Psoas muscle (tissue), 8 donors: ENCODE results near the gene ZNF778. TPM values are rescaled to one million over a fixed set of nuclear protein-coding genes. Genes with fewer than 3 reads are reported as not detected.

Experiments
- ATAC-seq, 4 donors: fragments of 200-7000 bp; cut with Tn5 transposase; one replicate each; pipeline ENCODE4 v1.9.1; 2020; ENCODE audit warnings: moderate library complexity in 3 of 4, mild to moderate bottlenecking in 2 of 4
- DNase-seq, 2 donors: peaks; one replicate each; pipeline ENCODE4 v3.0.0-alpha.2; 2020
- H3K27ac ChIP-seq: fragments of 200-600 bp; one replicate; pipeline ENCODE4 v1.8.0; 2022
- H3K27me3 ChIP-seq, 3 donors: fragments of 200-600 bp in 1 of 3; one replicate each; pipeline versions ENCODE4 v1.6.1 to v1.8.0; 2013 to 2022; ENCODE audit warnings: low read length in 2 of 3, mild to moderate bottlenecking in 2 of 3, moderate library complexity in 1 of 3; ENCODE audit not compliant: insufficient read depth in 3 of 3
- H3K36me3 ChIP-seq, 2 donors: fragments of 200-600 bp in 1 of 2; one replicate each; pipeline versions ENCODE4 v1.6.1 to v1.8.0; 2013 to 2022; ENCODE audit warnings: low read depth in 1 of 2, mild to moderate bottlenecking in 1 of 2, moderate library complexity in 1 of 2; ENCODE audit not compliant: insufficient read depth in 1 of 2
- H3K4me1 ChIP-seq: fragments of 200-600 bp; one replicate; pipeline ENCODE4 v1.8.0; 2022
- H3K4me3 ChIP-seq: fragments of 200-600 bp; one replicate; pipeline ENCODE4 v1.8.0; 2022; ENCODE audit warnings: mild to moderate bottlenecking
- H3K9me3 ChIP-seq: fragments of 200-600 bp; one replicate; pipeline ENCODE4 v1.8.0; 2022
- WGBS, 3 donors: extraction: QIAGEN DNeasy Blood & Tissue Kit; methylation state at CpG; one replicate each; pipeline versions ENCODE4 v1.1.6 to v1.1.7; 2013; 5-methylcytosine and 5-hydroxymethylcytosine counted together
- intact Hi-C, 2 donors: fragments of 100-400 bp; cut with DNase I; formaldehyde crosslinking; loops; one replicate each; pipeline versions ENCODE4 v1.11.0 to v1.14.2; 2022
- polyA plus RNA-seq, 3 donors: library from polyadenylated mRNA; stranded (reverse); fragments of 200-250 nt; gene quantifications; one replicate each; pipeline ENCODE4 v1.2.3, GENCODE V29; 2013
- total RNA-seq, 4 donors: library from RNA; stranded (reverse); fragmentation: NEBNext Ultra II Directional in 2 of 4; extraction: Animal tissue kit (Norgen Biotek cat#: 25700) in 2 of 4; gene quantifications; one replicate each; pipeline versions ENCODE4 v1.2.1 to v1.2.4, GENCODE V29; 2021 to 2023
- TF ChIP-seq, protein P1 (sequence below): fragments of 200-600 bp; IDR thresholded peaks from one replicate; pipeline ENCODE4 v1.8.0; 2022; ENCODE audit warnings: antibody characterized with exemption
- donor health status: healthy with polysubstance abuse.
- donor health status: DM: no; HTN: no; CAD: no; lungs with moderate emphysema.
- donor health status: Bipolar disorder and iron deficiency.
- donor health status: healthy.
- donor health status: DM: yes; HTN: yes; CAD: no.
- donor health status: DM: no; HTN: no; CAD: no.
- donor health status: DM: no; HTN: no; CAD: no.
- donor health status: DM: yes; HTN: yes; CAD: no.

The ZNF778 gene
- total and polyA plus RNA-seq, 7 donors = 2.2 to 15.3 (median 10.2) TPM

DNA sequence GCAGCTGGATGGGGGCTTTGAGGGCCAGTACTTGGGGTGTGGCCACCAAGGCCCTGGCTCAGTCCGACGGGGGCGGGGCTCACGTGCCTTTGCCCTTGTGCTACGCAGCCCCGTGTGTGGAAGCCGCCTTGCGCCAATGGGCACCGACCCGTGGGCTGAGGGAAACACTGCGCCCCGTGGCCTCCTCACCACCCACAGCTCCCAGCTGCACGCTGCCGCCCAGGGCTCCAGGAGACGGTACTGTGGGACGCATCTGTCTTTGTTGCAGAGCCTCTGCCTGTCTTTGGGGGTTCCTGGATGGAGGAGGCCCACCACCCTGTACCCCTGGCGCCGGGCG, 38.4 kb upstream of the ZNF778 start:
- H3K27me3 ChIP-seq = no peaks in the 10 kb centered on the region
- H3K4me1 ChIP-seq = peaks cover 23% of the 10 kb centered on the region
- ATAC-seq = no peak
- TF ChIP-seq, protein P1, sequence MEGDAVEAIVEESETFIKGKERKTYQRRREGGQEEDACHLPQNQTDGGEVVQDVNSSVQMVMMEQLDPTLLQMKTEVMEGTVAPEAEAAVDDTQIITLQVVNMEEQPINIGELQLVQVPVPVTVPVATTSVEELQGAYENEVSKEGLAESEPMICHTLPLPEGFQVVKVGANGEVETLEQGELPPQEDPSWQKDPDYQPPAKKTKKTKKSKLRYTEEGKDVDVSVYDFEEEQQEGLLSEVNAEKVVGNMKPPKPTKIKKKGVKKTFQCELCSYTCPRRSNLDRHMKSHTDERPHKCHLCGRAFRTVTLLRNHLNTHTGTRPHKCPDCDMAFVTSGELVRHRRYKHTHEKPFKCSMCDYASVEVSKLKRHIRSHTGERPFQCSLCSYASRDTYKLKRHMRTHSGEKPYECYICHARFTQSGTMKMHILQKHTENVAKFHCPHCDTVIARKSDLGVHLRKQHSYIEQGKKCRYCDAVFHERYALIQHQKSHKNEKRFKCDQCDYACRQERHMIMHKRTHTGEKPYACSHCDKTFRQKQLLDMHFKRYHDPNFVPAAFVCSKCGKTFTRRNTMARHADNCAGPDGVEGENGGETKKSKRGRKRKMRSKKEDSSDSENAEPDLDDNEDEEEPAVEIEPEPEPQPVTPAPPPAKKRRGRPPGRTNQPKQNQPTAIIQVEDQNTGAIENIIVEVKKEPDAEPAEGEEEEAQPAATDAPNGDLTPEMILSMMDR = no peak
- intact Hi-C loops = no loop called here
- DNase-seq = no peak
- WGBS, 3 donors = 84 to 86% (median 85%) methylated on average over 19 of the region's 19 CpGs
- no peaks in the 10 kb centered on the region for H3K9me3 ChIP-seq
- no peak overlapping the region for H3K27ac ChIP-seq
- H3K36me3 ChIP-seq = peaks cover 0 to 44% of the 10 kb centered on the region in 2 donors
- H3K4me3 ChIP-seq = no peak overlapping the region

DNA sequence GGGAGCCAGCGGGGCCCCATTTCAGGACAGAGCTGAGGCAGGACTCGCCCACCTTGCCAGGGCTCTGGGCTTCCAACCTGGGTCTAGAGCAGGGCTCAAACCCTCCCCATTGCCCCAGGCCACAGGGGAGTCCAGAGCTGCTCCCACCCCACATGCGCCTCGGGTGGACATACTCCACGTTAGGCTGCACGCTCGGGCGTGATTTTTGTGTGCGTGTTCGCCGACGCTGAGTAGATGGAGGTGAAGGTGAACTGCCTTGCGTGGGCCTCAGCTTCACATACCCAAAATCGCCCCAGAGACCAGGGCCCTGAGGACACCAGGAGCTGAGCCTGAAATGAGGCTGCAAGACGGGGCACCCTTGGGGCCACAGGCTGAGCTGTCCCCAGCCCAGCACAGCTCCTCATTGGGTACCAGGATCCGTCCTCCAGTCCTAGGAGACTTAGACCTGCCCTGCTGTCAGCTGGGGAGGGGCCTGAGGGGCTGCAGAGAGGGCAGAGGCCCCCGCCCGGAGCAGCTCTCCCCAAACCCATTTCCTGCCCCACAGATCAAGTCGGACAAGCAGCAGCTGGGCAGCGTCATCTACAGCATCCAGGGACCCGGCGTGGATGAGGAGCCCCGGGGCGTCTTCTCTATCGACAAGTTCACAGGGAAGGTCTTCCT, 37.7 kb upstream of the ZNF778 start:
- TF ChIP-seq, protein P1 = no peak
- intact Hi-C loops = no loop called here
- H3K36me3 ChIP-seq = peaks cover 0 to 50% of the 10 kb centered on the region in 2 donors

DNA sequence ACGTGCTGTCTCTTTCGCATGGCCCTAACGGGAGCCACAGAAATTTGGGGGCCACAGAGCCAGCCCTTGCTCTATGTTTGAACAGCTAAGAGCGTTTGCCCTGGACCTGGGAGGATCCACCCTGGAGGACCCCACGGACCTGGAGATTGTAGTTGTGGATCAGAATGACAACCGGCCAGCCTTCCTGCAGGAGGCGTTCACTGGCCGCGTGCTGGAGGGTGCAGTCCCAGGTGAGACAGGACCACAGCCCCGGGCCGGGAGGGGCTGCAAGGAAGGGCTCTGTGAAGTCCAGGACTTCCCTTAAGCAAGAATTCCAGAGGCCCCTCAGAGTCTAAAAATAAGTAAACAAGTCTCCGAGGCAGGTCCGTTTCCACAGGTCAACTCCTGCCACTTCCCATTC, 34.0 kb upstream of the ZNF778 start:
- TF ChIP-seq, protein P1 = no peak
- DNase-seq (peak; percentile 7 to 26), ATAC-seq (no peak)
- Histone ChIP-seq H3K4me1 (no peaks in the 10 kb centered on the region), H3K27me3 (no peaks in the 10 kb centered on the region), H3K9me3 (no peaks in the 10 kb centered on the region), H3K36me3 (peaks cover 0 to 80% of the 10 kb centered on the region in 2 donors), H3K27ac (no peak overlapping the region), H3K4me3 (no peak overlapping the region)
- intact Hi-C loops = no loop called here
- 63 to 70% (median 63%) methylated on average over 13 of the region's 13 CpGs for WGBS, 3 donors

More for the DNA sequence above, 37.7 kb upstream of the ZNF778 start:
- no peaks in the 10 kb centered on the region for H3K27me3 ChIP-seq
- H3K4me3 ChIP-seq = no peak overlapping the region
- no peak for ATAC-seq
- H3K27ac ChIP-seq = no peak overlapping the region
- WGBS, 3 donors = 86 to 88% (median 88%) methylated on average over 25 of the region's 25 CpGs
- no peaks in the 10 kb centered on the region for H3K9me3 ChIP-seq
- no peak for DNase-seq
- H3K4me1 ChIP-seq = peaks cover 16% of the 10 kb centered on the region

DNA sequence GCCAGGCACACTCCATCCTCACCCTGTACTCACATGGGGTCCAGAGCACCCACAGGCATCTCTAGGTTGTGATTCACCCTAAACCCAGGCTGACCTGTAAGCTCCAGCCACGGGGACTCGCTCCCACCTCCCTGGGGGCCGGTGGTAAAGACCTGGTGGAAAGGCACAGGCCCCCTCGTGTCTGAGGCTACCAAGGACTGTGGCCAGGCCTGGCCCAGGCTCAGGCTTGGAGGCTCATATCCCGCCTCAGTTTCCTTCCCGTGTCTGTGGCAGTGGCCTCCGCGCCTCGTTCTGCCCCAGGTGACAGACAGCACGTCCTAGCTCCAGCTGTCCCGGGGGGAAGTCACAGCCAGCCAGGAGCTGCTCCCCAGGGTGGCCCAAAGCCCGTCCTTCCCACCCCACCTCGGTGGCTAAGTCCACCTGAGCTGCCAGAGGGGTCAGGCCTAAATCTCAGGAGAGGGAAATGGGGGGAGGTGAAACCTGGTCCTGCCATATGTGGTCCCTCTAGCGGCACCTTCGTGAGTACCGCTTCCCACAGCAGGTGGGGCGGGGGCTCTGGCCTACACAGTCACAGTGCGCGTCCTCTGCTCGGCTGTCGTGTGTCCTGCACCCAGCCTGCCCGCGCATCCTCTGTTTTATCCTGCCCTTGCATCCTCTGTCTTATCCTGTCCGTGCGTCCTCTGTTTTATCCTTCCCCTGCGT, 33.4 kb upstream of the ZNF778 start:
- peaks cover 0 to 78% of the 10 kb centered on the region in 2 donors for H3K36me3 ChIP-seq
- no peak overlapping the region for H3K27ac ChIP-seq
- no peaks in the 10 kb centered on the region for H3K9me3 ChIP-seq
- DNase-seq (peak; percentile 10 to 46), ATAC-seq (peak in 3 of 4 donors; percentile 2 to 13 (median 7))
- H3K4me3 ChIP-seq = no peak overlapping the region
- TF ChIP-seq, protein P1 = no peak
- H3K4me1 ChIP-seq = no peaks in the 10 kb centered on the region
- intact Hi-C loops = no loop called here
- WGBS, 3 donors = 72 to 78% (median 72%) methylated on average over 20 to 26 of the region's 26 CpGs
- H3K27me3 ChIP-seq = no peaks in the 10 kb centered on the region
